Measurements from ENCODE around the gene RDH8. TPM values are rescaled to one million over a fixed set of nuclear protein-coding genes. Genes with fewer than 3 reads are reported as not detected.
"Not testable (repeated sequence)": the region's sequence is repeated elsewhere in the genome, so short reads cannot be mapped to it uniquely, and the experiment has no call there.

RDH8 gene
- total RNA-seq, 1 experiment from 2014 or later: not detected

GRCh38 chr19:10004617-10005016 is 8.7 kb upstream of the RDH8 start:
- DNase-seq (ENCODE audit: extremely low read depth, low read depth): no peak

DNA sequence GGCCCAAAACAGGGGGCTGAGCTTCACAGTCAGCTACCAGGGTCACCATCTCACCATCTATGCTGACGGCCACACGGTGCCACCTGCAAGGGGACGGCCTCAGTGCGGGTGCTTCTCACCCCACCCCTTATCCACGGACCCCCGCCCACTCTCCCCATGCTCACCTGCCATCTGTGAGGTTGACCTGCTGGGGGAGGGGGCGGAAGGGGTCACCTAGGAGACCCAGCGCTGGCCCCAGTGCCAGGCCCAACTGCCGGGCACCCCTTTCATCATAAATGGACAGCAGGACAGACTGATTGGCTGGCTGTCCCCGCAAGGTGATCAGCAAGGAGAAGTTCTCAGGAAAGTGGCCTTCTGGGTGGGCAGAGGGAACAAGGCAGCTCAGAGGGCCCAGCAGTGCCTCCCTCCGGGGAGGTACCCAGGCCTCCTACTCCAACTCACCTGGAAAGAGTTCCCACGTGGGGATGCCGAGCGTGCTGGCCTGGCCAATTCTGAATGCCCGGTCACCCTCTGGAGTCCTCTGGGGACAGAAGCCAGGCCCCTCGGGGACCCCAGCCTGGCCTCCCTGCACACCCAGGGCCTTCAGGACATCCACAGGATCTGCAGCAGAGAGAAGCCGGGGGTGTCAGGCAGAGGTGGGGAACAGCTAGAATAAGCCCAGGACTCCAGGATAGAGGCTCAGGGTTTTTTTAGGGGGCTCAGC is 7.5 kb upstream of the RDH8 start:
- DNase-seq (ENCODE audit: extremely low read depth, low read depth): no peak

DNA sequence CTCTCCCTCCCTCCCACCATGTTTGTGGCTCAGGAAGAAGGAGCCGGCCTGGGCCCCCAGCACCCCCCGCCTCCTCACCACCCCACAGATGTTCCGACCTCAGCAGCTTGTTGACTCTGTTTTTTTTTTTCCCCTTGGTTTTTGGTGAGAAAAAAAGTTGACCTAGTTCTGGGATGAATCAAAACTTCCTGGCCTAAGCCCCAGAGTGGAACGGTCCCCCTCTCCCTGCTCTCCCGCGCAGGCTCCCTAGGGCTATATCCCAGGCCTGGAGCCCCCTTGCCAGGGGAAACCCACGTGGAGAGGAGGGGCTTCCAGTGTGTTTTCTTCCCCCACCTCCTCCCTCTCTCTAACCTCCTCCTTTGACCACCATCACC is 7.0 kb upstream of the RDH8 start:
- DNase-seq (ENCODE audit: extremely low read depth, low read depth): no peak

- no peak for DNase-seq (ENCODE audit: extremely low read depth, low read depth)
Measured at GRCh38 chr19:10006752-10007323, 6.4 kb upstream of the RDH8 start.

- no peak for DNase-seq (ENCODE audit: extremely low read depth, low read depth)
Measured at GRCh38 chr19:10007371-10008183, 5.7 kb upstream of the RDH8 start.

DNA sequence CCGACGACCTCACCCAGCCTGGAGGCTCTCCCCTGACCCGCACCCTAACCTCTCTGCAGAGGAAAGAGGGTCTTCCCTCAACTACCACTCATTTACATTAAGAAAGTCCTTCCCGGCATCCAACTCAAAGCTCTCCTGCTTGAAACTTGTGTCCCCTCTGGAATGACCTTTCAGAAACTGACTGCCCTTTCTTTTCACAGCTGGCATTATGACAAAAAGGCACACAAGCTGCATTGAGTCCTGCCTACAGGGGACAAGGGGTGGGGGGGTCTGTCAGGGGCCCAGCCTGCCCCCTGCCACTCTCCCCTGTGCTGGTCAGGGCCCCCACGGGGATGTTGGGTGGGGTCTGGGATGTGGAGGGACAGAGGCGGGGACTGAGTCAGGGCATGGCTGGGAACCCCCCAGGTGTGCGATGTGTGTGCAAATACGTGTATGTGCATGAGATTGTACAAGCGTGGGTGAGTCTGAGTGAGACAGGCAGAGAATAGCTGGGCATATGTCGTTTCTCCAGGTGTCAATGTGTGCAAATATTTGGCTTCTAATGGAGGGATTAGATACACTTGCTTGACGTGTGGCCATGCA is 5.0 kb upstream of the RDH8 start:
- DNase-seq (ENCODE audit: extremely low read depth, low read depth): no peak

DNA sequence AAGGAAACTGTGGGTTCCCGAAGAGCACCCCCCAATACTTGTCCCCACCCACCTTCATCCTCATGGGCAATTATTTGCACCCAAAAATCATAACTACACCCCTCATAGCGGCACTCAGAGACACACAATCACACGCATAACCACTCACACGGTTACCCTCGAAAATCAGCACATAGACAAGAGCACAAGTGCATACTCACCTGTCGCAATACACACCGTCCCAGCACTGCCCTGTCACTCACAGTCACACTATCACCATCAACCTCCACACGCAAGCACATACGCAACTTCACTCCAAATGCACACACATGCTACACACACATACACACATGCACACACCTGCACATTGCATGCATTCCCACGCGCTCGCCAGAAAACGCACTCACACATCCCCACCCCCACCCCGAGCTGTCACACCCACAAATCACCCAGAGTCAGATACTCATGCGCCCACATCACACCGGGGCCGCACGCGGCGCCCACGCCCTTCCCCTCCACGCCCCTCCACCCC is 3.5 kb upstream of the RDH8 start:
- DNase-seq (ENCODE audit: extremely low read depth, low read depth): no peak

DNA sequence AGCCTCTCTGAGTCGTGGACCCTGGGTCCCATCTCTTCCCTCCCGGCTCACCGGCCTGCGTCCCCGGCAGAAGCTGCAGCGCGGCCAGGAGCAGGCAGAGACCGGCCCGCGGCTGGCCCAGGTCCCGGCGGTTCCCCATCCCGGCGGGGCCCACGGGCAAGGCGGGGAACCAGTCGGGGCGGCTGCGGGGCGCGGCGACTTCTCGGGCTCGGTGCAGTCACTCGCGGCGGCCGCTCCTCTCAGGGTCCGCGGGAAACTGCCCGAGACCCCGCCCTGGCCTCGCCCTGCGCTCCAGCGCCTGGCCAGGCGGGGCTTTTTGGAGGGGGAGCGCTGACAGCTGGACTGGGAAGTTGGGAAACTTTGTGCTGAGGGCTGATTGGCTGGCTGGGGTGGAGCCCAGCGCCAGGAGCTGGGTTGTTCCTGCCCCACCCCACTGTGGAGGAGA is 3.0 kb upstream of the RDH8 start, which contains the start of gene COL5A3:
Gene COL5A3 (minus strand): TSS at position 258 of the 445 bp plus-strand sequence. CDS start 119 bp downstream, at position 139.
- DNase-seq (ENCODE audit: extremely low read depth, low read depth): no peak

GRCh38 chr19:10010939-10011338 is 2.3 kb upstream of the RDH8 start:
- DNase-seq (ENCODE audit: extremely low read depth, low read depth): no peak

DNA sequence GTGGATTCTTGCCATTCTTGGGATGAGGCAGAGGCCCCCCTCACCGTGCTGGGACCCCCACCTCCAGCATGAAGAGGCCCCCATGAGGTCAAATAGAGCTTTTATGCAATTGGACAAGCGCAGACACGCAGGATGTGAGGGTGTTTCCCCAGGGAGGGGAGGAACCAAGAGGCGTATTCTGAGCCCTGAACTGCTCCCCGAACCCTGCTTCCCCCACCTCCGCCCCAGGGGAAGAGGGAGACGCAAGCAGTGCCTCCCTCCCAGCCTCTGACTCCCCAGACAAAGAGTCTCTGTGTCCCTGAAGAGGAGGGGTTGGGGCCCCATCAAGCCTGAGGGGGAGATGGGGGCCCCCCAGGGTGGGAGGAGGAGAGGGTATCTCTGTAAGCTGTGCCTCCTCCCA is 1.3 kb upstream of the RDH8 start:
- DNase-seq (ENCODE audit: extremely low read depth, low read depth): no peak

- DNase-seq (ENCODE audit: extremely low read depth, low read depth): no peak
Measured at GRCh38 chr19:10013834-10014618, 743 bp downstream of the RDH8 start.

DNA sequence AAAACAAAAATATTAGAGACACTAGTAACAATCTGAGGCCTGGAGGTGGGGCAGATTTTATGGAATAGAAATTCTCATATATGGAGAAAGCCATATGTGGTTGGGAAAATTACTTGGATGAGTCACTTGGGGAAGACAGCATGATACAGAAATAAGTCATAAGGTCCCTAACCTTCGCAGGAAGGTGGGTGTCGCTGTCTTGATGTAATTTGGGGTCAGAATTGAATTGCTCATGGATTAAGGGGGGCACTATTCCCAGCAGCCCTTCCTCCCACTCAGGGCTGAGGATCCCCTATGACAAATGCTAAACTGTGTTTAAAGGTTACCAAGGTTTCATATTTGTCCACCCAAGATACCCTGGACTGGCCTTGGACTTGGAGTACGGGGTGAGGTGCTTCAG is 5.0 kb downstream of the RDH8 start:
- no peak for DNase-seq (ENCODE audit: extremely low read depth, low read depth)

DNA sequence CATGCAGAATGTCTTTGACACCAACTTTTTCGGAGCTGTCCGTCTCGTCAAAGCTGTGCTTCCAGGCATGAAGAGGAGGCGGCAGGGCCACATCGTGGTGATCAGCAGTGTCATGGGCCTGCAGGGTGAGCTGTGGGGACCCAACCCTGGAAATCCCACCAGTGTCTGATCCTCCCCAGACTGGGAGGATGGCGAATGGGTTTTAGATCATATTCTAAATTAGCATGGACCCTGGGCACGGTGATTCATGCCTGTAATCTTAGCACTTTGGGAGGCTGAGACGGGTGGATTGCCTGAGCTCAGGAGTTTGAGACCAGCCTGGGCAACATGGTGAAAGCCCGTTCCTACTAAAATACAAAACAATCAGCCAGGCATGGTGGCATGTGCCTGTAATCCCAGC is 5.5 kb downstream of the RDH8 start:
- DNase-seq (ENCODE audit: extremely low read depth, low read depth): no peak

DNA sequence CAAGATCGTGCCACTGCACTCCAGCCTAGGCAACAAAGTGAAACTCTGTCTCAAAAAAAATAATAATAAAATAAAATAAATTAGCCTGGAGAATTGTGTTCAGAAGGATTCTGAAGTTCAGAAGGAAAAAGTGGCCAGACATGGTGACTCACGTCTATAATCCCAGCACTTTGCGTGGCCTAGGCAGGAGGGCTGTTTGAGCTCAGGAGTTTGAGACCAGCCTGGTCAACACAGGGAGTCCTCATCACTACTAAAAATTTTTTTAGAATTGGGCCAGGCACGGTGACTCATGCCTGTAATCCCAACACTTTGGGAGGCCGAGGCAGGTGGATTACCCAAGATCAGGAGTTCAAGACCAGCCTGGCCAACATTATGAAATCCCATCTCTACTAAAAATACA is 6.0 kb downstream of the RDH8 start:
- no peak for DNase-seq (ENCODE audit: extremely low read depth, low read depth)

DNA sequence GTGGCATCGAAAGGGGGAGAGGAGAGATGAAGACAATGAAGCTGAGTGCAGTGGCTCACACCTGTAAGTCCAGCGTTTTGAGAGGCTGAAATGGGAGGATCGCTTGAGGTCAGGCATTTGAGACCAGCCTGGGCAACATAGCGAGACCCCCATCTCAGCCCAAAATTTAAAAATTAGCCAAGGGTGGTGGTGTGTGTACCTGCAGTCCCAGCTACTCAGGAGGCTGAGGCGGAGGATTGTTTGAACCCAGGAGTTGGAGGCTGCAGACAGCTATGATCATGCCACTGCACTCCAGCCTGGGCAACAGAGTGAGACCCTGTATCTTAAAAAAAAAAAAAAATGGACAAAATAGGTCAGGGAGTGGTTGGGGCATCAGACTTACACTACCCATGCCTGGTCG is 7.6 kb downstream of the RDH8 start:
- DNase-seq (ENCODE audit: extremely low read depth, low read depth): no peak

- DNase-seq (ENCODE audit: extremely low read depth, low read depth): no peak
Measured at GRCh38 chr19:10021446-10021845, 8.2 kb downstream of the RDH8 start.

DNA sequence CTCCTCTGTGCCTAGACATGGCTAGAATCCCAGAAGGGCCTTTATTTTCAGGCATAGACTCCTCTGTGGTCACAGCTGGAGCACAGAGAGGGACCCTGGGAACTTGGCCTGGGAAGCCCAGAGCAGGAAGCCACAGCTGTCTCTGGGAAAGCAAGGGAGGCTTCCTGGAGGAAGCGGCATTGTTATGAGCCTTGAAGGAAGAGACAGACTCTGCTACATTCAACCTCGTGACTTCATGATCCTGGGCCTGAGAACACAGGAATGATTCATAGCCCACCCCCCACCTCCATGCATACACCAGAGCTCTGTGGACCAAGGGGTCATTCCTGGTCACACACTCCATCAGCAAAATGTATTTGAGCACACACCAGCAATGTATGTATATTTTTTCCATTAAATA is 8.6 kb downstream of the RDH8 start:
- DNase-seq (ENCODE audit: extremely low read depth, low read depth): no peak

DNA sequence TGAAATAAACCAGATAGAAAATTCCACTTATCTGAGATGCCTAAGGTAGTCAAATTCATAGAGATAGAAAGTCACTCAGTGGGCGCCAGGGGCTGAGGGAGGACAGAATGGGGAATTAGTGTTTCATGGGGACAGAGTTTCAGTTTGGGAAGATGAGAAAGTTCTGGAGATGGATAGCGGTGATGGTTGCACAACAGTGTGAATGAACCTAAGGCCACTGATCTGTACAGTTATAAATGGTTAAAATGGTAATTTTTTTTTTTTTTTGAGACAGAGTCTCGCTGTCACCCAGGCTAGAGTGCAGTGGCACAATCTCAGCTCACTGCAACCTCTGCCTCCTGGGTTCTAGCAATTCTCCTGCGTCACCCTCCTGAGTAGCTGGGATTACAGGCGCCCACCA is 9.8 kb downstream of the RDH8 start:
- not testable (repeated sequence) for DNase-seq (ENCODE audit: extremely low read depth, low read depth)

GRCh38 chr19:10026744-10027143 is 13.5 kb downstream of the RDH8 start:
- DNase-seq (ENCODE audit: extremely low read depth, low read depth): no peak
